Transverse colon (tissue), 4 donors: ENCODE measurements around the gene KCNH1.

Source experiments
- POLR2A ChIP-seq: fragments of 450-650 bp; IDR thresholded peaks from one replicate; pipeline ENCODE4 v1.6.1; 2016; ENCODE audit warnings: antibody characterized with exemption, mild to moderate bottlenecking, moderate library complexity
- POLR2AphosphoS5 ChIP-seq, 3 donors: sonication (generic); formaldehyde crosslinking; IDR thresholded peaks; one replicate each; pipeline ENCODE4 v1.6.1; 2016; ENCODE audit warnings: antibody characterized with exemption in 3 of 3
- TF ChIP-seq, protein P1 (sequence below), 5 experiments: fragments of 200-600 bp in 3 of 5; fragments of 450-650 bp in 2 of 5; sonication (generic) in 3 of 5; IDR thresholded peaks; 1 replicate in 2 of 5; 2 replicates in 3 of 5; pipeline ENCODE4 v1.5.1; 2016 to 2017; ENCODE audit warnings: antibody characterized with exemption in 5 of 5, inconsistent platforms in 3 of 5, mild to moderate bottlenecking in 2 of 5, moderate library complexity in 1 of 5

DNA sequence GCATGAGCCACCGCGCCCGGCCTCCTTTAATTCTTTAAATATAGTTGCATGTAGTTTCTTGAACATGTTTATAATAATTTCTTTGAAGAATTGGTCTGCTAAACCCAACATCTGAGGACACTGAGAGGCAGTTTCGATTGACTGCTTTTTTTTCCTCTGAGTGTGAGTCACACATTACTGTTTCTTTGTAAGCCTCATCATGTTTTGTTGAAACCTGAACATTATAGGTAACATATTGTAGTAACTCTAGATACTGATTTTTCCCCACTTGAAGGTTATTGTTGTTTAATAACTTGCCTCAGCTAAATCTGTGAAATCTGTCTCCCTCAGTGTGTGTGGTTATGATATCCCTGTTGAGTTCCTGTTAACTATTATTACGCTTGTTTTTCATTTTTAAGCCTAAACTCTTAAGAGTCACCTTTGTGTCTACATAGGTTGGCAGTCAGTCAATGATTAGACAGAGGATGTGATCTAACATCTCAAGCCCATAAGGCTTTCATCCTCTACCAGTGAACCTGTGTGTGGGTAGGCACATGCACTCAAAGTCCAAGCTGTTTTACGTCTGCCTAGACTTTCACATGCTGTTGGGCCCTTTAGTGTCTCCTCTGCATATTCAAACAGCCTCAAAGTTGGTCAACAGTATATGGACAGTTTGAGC, 155.5 kb downstream of the KCNH1 start:
- TF ChIP-seq, protein P1, sequence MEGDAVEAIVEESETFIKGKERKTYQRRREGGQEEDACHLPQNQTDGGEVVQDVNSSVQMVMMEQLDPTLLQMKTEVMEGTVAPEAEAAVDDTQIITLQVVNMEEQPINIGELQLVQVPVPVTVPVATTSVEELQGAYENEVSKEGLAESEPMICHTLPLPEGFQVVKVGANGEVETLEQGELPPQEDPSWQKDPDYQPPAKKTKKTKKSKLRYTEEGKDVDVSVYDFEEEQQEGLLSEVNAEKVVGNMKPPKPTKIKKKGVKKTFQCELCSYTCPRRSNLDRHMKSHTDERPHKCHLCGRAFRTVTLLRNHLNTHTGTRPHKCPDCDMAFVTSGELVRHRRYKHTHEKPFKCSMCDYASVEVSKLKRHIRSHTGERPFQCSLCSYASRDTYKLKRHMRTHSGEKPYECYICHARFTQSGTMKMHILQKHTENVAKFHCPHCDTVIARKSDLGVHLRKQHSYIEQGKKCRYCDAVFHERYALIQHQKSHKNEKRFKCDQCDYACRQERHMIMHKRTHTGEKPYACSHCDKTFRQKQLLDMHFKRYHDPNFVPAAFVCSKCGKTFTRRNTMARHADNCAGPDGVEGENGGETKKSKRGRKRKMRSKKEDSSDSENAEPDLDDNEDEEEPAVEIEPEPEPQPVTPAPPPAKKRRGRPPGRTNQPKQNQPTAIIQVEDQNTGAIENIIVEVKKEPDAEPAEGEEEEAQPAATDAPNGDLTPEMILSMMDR (IDR thresholded peaks at IDR 0.05): no peak
- no peak for TF ChIP-seq POLR2A
- no peak for TF ChIP-seq POLR2AphosphoS5 (IDR thresholded peaks at IDR 0.05)
